ENCODE measurements around the gene GNG4.
"Not testable (repeated sequence)": the region's sequence is repeated elsewhere in the genome, so short reads cannot be mapped to it uniquely, and the experiment has no call there.

GNG4 gene

DNA sequence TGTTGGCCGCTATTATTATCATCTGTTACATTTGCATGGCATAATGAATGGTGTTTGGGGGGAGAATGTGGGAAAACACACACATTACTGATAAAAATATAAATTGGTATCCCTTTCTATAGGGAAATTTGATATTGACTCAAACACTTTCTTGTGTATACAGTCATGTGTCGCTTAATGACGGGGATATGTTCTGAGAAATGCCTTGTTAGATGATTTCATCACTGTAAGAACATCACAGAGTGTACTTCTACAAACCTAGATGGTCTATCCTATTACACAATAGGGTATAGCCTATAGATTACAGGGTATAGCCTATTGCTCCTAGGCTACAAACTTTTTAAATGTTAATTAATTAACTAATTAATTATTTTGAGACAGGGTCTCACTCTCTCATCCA lies 78.1 kb downstream of the GNG4 start:
- no peak for DNase-seq (ENCODE audit: insufficient read length, low spot score)
- FAIRE-seq = no peak
- TF ChIP-seq POLR2A (IDR thresholded peaks at IDR 0.05; ENCODE audit: low read depth, low read length) = no peak

DNA sequence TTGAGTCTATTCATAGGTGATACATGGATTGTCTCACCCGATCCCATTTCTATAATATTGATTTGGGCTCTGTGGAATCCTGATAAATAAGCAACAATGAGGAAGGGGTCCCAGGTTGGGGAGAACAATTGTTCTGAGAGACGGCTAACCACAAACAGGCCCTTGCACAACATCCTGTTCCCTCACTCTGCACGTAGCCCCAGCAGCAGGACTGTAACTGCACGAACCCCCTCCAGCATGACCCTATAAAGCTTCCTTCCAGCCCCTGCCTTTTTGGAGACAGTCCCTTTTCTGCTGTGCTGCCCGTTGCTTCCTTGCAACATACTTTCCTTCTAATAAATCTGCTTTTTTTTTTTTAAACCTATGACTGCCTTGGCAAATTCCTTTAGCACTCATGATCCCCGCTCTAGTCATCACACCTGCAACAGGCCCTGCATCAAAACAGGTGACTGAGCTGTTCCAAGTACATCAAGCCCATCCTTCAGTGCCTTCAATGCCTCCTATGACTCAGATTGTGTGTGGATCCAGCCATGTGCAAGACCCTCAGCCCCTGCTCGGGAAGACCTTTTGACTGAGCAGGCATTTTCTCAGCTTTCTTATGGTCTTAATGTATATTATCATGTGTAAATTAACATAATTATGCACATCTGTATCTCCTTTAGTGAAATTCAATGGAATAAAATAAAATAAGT lies 81.6 kb downstream of the GNG4 start:
- DNase-seq (ENCODE audit: insufficient read length, low spot score) = no peak
- no peak for TF ChIP-seq POLR2A (IDR thresholded peaks at IDR 0.05; ENCODE audit: low read depth, low read length)
- no peak for FAIRE-seq

DNA sequence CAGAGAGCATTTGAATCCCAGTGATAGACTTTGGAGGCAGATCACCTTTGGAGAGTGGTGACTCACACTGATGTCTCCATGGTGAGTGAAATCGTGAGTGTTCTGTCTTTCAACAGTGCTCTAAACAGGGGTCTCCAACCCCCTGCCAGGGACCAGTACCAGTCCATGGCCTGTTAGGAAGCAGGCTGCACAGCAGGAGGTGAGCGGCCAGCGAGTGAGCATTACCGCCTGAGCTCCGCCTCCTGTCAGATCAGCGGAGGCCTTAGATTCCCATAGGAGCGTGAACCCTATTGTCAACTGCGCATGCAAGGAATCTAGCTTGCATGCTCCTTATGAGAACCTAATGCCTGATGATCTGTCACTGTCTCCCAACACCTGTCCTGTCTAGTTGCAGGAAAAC lies 83.5 kb downstream of the GNG4 start:
- FAIRE-seq (no peak), DNase-seq (ENCODE audit: insufficient read length, low spot score) (no peak)

GRCh38 chr1:235563513-235564061 lies 86.0 kb downstream of the GNG4 start:
- TF ChIP-seq POLR2A (IDR thresholded peaks at IDR 0.05; ENCODE audit: low read depth, low read length) = no peak
- DNase-seq (ENCODE audit: insufficient read length, low spot score) = no peak
- no peak for FAIRE-seq

More for the DNA sequence above, 83.5 kb downstream of the GNG4 start:
- no peak for TF ChIP-seq POLR2A (IDR thresholded peaks at IDR 0.05; ENCODE audit: low read depth, low read length)

DNA sequence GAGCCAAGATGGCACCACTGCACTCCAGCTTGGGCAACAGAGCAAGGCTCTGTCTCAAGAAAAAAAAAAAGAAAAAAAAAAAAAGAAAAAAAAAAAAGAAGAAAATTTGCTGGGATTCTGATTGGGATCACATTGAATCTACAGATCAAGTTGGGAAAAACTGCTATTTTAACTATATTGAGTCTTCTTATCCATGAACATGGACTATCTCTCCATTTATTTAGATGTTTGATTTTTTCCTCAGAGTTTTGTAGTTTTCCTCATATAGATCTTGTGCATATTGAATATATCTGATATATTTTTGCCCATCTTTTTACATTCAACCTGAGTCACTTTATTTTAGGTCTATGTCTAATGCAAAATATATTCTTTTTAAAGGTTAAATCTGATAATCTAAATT lies 87.0 kb downstream of the GNG4 start:
- FAIRE-seq (no peak), DNase-seq (ENCODE audit: insufficient read length, low spot score) (no peak)
- TF ChIP-seq POLR2A (IDR thresholded peaks at IDR 0.05; ENCODE audit: low read depth, low read length) = no peak

DNA sequence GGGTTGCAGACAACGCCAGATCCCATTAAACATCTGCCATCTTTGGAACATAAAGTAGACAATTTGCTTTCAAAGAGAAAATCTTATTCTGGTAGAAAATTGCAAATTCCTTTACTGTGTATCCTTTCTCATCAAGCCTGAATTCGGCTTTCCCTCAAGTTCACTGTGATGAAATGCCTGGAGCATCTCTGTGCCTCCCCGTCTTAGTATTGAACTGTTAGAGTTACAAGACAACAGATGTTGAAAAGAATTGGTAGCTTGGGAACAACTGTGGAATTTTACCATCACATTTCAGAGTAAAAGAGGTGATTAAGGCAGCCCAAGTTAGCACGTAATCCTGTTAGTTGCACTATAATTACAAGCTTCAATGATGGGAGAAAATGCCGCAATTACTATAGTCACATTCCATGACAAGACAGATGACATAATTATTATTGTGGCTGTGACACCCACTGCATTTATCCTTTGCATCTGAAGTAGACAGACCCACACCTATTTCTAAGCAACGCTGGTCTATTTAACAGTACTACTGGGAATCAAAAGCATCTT lies 90.9 kb downstream of the GNG4 start:
- DNase-seq (ENCODE audit: insufficient read length, low spot score) (no peak), FAIRE-seq (no peak)
- no peak for TF ChIP-seq POLR2A (IDR thresholded peaks at IDR 0.05; ENCODE audit: low read depth, low read length)

- TF ChIP-seq POLR2A (IDR thresholded peaks at IDR 0.05; ENCODE audit: low read depth, low read length) = no peak
- FAIRE-seq (no peak), DNase-seq (ENCODE audit: insufficient read length, low spot score) (no peak)
These were observed 92.1 kb downstream of the GNG4 start for GRCh38 chr1:235557495-235557894.

DNA sequence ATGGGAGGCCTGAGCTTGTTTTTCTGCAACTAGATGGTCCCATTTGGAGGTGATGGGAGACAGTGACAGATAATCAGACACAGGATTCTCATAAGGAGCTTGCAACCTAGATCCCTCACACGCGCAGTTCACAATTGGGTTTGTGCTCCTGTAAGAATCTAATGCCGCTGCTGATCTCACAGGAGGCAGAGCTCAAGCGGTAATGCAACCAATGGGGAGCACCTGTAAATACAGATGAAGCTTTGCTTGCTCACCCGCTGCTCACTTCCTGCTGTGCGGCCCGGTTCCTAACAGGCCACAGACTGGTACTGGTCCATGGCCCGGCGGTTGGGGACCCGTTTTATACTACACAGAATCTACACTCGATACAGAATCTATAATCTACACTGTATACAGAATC lies 92.8 kb downstream of the GNG4 start:
- no peak for FAIRE-seq
- DNase-seq (ENCODE audit: insufficient read length, low spot score) = no peak

GRCh38 chr1:235553112-235553551 lies 96.5 kb downstream of the GNG4 start:
- FAIRE-seq (no peak), DNase-seq (ENCODE audit: insufficient read length, low spot score) (no peak)
- no peak for TF ChIP-seq POLR2A (IDR thresholded peaks at IDR 0.05; ENCODE audit: low read depth, low read length)

More for the DNA sequence above, 92.8 kb downstream of the GNG4 start:
- no peak for TF ChIP-seq POLR2A (IDR thresholded peaks at IDR 0.05; ENCODE audit: low read depth, low read length)

DNA sequence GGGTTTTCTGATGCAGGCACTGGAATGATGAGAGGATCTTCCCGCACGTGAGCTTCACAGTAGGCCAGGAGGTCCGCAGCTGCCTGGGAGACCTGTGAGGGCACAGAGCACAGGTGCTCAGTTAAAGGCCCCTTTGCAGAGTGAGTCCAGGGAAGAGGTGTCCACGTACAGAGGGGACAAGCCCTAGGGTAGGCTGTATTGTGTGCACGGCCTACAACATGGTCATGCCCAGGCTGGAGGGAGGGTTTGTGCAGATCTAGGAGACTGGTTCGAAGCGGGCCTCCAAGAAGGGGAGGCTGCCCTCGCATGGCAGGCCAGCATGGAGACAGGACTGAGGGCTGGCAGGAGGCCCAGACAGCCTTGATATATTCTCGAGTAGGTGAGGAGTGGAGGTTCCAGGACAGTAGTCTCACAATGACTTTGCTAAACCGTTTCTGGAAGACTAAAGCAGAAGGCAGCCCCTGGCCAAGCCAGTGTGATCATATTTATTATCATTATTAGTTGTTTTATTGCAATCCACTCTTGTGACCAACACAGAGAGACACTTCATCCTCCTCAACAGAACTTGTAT lies 97.4 kb downstream of the GNG4 start:
- FAIRE-seq (no peak), DNase-seq (ENCODE audit: insufficient read length, low spot score) (no peak)
- TF ChIP-seq POLR2A (IDR thresholded peaks at IDR 0.05; ENCODE audit: low read depth, low read length) = no peak

DNA sequence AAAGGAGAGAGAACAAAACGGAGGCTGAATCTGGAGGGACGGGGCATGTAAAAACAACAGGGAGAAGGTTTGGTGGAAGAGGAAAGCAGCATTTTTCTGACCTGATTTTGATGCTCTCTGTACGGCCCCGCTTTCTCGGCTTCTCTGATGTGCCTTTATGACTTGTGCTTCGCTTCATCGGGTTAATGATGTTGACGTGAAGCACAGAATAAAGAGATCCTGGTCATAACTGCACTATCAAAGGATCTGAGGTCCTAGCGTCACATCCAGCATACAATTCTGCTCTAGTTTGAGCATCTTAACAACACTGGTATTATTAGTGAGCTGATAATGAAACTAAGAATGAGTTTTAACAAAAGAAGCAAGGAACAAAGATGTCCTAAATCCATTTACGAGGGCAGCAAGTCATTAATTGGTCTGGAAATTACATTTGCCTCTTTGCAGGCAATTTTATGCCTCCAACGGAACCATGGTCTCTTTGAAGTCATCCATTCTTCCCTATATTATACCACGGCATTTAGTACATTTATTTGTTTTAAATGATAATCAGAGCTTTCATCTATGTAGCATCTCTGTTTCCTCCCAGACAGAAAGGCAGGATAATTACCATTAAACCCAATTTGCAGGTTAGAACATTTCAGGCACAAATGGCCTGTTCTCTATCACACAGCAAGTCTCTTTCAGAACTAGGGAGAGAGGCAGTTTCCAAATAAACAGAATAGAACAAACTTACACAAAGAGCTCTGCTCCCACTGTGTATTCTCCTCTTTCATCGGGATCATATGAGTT lies 100.0 kb downstream of the GNG4 start:
- DNase-seq (ENCODE audit: insufficient read length, low spot score) (no peak), FAIRE-seq (no peak)
- TF ChIP-seq POLR2A (IDR thresholded peaks at IDR 0.05; ENCODE audit: low read depth, low read length) = no peak

DNA sequence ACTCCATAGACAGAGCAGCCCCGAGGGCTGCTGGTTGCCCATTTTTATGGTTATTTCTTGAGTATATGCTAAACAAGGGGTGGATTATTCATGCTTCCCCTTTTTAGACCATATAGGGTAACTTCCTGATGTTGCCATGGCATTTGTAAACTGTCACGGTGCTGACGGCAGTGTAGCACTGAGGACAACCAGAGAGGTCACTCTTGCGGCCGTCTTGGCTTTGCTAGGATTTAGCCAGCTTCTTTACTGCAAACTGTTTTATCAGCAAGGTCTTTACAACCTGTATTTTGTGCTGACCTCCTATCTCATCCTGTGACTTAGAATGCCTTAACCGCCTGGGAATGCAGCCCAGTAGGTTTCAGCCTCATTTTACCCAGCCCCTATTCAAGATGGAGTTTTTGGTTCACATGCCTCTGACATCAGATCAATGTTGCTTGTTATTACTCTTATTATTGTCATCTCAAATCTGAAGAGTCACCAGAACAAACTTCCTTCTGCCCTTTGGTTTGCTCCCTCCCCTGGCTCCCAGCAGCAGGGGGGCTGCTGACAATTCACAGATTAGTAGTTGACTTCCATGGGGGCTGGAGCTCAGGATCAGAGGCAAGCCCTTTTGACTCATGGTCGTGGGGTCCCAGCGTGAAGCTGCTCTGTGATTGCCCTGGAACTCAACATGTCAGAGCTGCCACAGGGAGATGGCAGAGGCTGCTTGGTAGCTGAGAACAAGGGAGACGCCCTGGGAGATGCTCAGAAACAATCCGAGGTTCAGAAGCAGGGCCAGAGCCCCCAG lies 103.0 kb downstream of the GNG4 start:
- FAIRE-seq; DNase-seq (ENCODE audit: insufficient read length, low spot score): not testable (repeated sequence)

DNA sequence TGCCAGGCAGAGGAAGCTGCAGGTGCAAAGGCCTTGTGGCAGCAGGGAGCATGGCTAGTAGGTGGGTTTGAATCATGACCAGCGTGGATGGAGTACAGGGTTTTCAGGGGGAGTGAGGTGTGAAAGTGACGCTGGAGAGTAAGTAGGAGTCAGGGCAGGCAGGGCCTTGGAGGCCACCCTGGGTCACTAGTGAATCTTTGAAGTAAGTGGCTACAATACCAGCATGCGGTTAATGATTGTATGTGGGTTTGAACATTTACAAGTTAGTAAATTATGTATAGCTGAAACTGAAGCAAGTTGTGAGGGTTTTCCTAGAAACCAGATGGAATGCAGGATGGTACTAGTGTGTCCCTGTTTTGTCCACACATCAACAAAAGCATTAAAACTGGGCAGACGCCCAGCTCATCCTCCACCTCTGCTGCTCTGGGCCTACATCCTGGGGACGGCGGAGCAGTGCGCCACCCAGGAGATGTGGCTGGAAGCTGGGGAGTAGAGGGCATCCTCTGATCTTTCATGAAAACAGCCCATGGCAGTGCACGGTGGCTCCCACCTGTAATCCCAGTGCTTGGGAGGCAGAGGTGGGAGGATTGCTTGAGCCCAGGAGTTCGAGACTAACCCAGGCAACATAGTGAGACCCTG lies 104.2 kb downstream of the GNG4 start:
- FAIRE-seq (no peak), DNase-seq (ENCODE audit: insufficient read length, low spot score) (no peak)
- TF ChIP-seq POLR2A (IDR thresholded peaks at IDR 0.05; ENCODE audit: low read depth, low read length) = no peak

DNA sequence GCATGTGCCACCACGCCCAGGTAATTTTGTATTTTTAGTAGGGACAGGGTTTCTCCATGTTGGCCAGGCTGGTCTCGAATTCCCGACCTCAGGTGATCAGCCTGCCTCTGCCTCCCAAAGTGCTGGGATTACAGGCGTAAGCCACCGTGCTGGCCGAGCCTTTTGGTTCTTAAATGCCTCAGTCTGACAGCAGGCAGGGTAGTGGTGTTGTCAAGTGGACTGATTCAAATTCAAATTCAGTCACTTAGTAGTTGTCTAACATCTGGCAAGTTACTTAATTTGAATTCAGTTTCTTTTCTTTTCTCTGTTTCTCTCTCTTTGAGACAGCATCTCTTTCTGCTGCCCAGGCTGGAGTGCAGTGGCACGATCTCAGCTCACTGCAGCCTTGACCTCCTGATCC lies 106.7 kb downstream of the GNG4 start:
- DNase-seq (ENCODE audit: insufficient read length, low spot score); FAIRE-seq: not testable (repeated sequence)

All from H54 (cell line).